NCI-H1436 treated with DMSO at 0.1 percent for 48 hours (cell line): ENCODE results near the gene PRR20G.
"Not testable (repeated sequence)": the region's sequence is repeated elsewhere in the genome, so short reads cannot be mapped to it uniquely, and the experiment has no call there.

ENCODE experiments used
- DNase-seq: peaks from one replicate; lab custom pipeline; 2025; lab: John Stamatoyannopoulos, UW

PRR20G gene

GRCh38 chr3:127287840-127288239 lies at the start of gene PRR20G:
PRR20G (minus strand) TSS chr3:127288046; CDS start chr3:127287365, 681 bp downstream.
- no peak for DNase-seq

- no peak for DNase-seq
Measured at GRCh38 chr3:127337001-127337400, 49.2 kb upstream of the PRR20G start.

- DNase-seq = no peak
Measured at GRCh38 chr3:127336101-127336500, 48.3 kb upstream of the PRR20G start.

GRCh38 chr3:127330385-127330784 lies 42.5 kb upstream of the PRR20G start:
- no peak for DNase-seq

GRCh38 chr3:127329631-127330285 lies 41.9 kb upstream of the PRR20G start:
- no peak for DNase-seq

- no peak for DNase-seq
Measured at GRCh38 chr3:127328421-127328820, 40.6 kb upstream of the PRR20G start.

- DNase-seq = no peak
Measured at GRCh38 chr3:127326341-127326740, 38.5 kb upstream of the PRR20G start.

GRCh38 chr3:127325629-127325961 lies 37.7 kb upstream of the PRR20G start:
- DNase-seq = no peak

GRCh38 chr3:127324913-127325628 lies 37.2 kb upstream of the PRR20G start:
- DNase-seq = no peak

- no peak for DNase-seq
Measured at GRCh38 chr3:127324076-127324475, 36.2 kb upstream of the PRR20G start.

- no peak for DNase-seq
Measured at GRCh38 chr3:127323581-127323980, 35.7 kb upstream of the PRR20G start.

- no peak for DNase-seq
Measured at GRCh38 chr3:127321371-127321770, 33.5 kb upstream of the PRR20G start.

GRCh38 chr3:127320529-127321121 lies 32.8 kb upstream of the PRR20G start:
- no peak for DNase-seq

GRCh38 chr3:127316685-127317084 lies 28.8 kb upstream of the PRR20G start:
- no peak for DNase-seq

GRCh38 chr3:127312818-127313217 lies 25.0 kb upstream of the PRR20G start:
- no peak for DNase-seq

GRCh38 chr3:127308821-127309220 lies 21.0 kb upstream of the PRR20G start:
- DNase-seq = not testable (repeated sequence)

GRCh38 chr3:127307916-127308315 lies 20.1 kb upstream of the PRR20G start:
- DNase-seq = no peak

GRCh38 chr3:127307112-127307835 lies 19.4 kb upstream of the PRR20G start:
- no peak for DNase-seq

- DNase-seq = no peak
Measured at GRCh38 chr3:127306361-127307111, 18.7 kb upstream of the PRR20G start.

GRCh38 chr3:127305499-127306060 lies 17.7 kb upstream of the PRR20G start:
- DNase-seq = no peak

- peak; percentile 87 for DNase-seq
Measured at GRCh38 chr3:127304121-127304744, 16.4 kb upstream of the PRR20G start.
